ENCODE measurements around the gene HPDL. TPM values are rescaled to one million over a fixed set of nuclear protein-coding genes. Genes with fewer than 3 reads are reported as not detected.

The HPDL gene
- total and polyA plus RNA-seq, 2 of the 4 experiments (the other 2 are of a cell fraction), result 0.54 to 1.1 TPM

DNA sequence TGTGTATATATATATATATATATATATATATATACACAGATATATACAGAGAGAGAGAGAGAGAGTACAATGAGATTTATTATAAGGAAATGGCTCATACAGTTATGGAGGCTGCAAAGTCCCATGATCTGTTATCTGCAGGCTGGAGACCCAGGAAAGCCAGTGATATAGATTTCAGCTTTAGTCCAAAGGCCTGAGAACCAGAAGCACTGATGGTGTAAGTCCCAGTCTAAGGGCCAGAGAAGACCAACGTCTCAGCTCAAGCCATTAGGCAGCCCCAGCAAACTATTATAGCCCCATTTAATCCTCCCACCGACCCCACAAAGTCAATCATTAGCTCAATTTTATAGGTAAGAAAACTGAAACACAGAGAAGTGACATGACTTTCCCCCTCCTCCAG is 35.0 kb upstream of the HPDL start:
- dilution Hi-C loops (cut with HindIII; ENCODE audit: low sequenced_read_pairs, unreplicated experiment), result no loop called here

More for the DNA sequence above, 35.0 kb upstream of the HPDL start:
- H2AK5ac ChIP-seq (ENCODE audit: low read depth, low read length), result no peak overlapping the region
- no peak overlapping the region for H3K56ac ChIP-seq (ENCODE audit: extremely low read depth, insufficient read depth, low read length)
- H3K18ac ChIP-seq (ENCODE audit: low read depth, low read length), result no peak overlapping the region
- TF ChIP-seq MXI1 (IDR thresholded peaks at IDR 0.05; ENCODE audit: borderline replicate concordance, low read depth, low read length), result no peak
- no peak for TF ChIP-seq MAFK (IDR thresholded peaks at IDR 0.05; ENCODE audit: low read depth, low read length)
- TF ChIP-seq, protein P1, sequence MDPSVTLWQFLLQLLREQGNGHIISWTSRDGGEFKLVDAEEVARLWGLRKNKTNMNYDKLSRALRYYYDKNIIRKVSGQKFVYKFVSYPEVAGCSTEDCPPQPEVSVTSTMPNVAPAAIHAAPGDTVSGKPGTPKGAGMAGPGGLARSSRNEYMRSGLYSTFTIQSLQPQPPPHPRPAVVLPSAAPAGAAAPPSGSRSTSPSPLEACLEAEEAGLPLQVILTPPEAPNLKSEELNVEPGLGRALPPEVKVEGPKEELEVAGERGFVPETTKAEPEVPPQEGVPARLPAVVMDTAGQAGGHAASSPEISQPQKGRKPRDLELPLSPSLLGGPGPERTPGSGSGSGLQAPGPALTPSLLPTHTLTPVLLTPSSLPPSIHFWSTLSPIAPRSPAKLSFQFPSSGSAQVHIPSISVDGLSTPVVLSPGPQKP (IDR thresholded peaks at IDR 0.05; ENCODE audit: borderline replicate concordance, low read depth, low read length), result no peak
- no peak for TF ChIP-seq CHD1 (IDR thresholded peaks at IDR 0.05; ENCODE audit: low read depth, low read length)
- no peak for TF ChIP-seq POLR2A (IDR thresholded peaks at IDR 0.05; ENCODE audit: low read depth, low read length)
- no peak for TF ChIP-seq CEBPB (IDR thresholded peaks at IDR 0.05; ENCODE audit: low read depth, low read length)
- TF ChIP-seq FOS (IDR thresholded peaks at IDR 0.05; ENCODE audit: low read depth, low read length), result no peak
- TF ChIP-seq RCOR1 (IDR thresholded peaks at IDR 0.05; ENCODE audit: insufficient replicate concordance, low read length), result no peak
- no peak for TF ChIP-seq NFE2L2 (IDR thresholded peaks at IDR 0.05; ENCODE audit: low read depth, low read length)
- no peak for TF ChIP-seq SMC3 (IDR thresholded peaks at IDR 0.05; ENCODE audit: low read depth, low read length)
- TF ChIP-seq, protein P2, sequence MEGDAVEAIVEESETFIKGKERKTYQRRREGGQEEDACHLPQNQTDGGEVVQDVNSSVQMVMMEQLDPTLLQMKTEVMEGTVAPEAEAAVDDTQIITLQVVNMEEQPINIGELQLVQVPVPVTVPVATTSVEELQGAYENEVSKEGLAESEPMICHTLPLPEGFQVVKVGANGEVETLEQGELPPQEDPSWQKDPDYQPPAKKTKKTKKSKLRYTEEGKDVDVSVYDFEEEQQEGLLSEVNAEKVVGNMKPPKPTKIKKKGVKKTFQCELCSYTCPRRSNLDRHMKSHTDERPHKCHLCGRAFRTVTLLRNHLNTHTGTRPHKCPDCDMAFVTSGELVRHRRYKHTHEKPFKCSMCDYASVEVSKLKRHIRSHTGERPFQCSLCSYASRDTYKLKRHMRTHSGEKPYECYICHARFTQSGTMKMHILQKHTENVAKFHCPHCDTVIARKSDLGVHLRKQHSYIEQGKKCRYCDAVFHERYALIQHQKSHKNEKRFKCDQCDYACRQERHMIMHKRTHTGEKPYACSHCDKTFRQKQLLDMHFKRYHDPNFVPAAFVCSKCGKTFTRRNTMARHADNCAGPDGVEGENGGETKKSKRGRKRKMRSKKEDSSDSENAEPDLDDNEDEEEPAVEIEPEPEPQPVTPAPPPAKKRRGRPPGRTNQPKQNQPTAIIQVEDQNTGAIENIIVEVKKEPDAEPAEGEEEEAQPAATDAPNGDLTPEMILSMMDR (conservative IDR thresholded peaks at IDR 0.05; ENCODE audit: low read depth, low read length), result no peak
- no peak for TF ChIP-seq RAD21 (IDR thresholded peaks at IDR 0.05; ENCODE audit: low read length)
- TF ChIP-seq RFX5 (IDR thresholded peaks at IDR 0.05; ENCODE audit: low read depth, low read length), result no peak
- TF ChIP-seq, protein P3, sequence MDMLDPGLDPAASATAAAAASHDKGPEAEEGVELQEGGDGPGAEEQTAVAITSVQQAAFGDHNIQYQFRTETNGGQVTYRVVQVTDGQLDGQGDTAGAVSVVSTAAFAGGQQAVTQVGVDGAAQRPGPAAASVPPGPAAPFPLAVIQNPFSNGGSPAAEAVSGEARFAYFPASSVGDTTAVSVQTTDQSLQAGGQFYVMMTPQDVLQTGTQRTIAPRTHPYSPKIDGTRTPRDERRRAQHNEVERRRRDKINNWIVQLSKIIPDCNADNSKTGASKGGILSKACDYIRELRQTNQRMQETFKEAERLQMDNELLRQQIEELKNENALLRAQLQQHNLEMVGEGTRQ (IDR thresholded peaks at IDR 0.05; ENCODE audit: low read depth, low read length), result no peak
- TF ChIP-seq MAZ (IDR thresholded peaks at IDR 0.05; ENCODE audit: borderline replicate concordance, low read depth, low read length), result no peak
- no peak for TF ChIP-seq BHLHE40 (IDR thresholded peaks at IDR 0.05; ENCODE audit: low read depth, low read length)
- no CpG with 5 or more reads among the region's 2 CpGs for WGBS, 2 experiments (ENCODE audit: extremely low coverage in 2 of 2, insufficient read length in 1 of 2)
- H2BK15ac ChIP-seq (ENCODE audit: low read depth, low read length), result no peak overlapping the region
- DNase-seq (no peak), ATAC-seq (ENCODE audit: low read depth) (no peak)
- no peak overlapping the region for H2BK5ac ChIP-seq (ENCODE audit: low read depth, low read length, poor library complexity, severe bottlenecking)
- H3K36me3 ChIP-seq (ENCODE audit: control insufficient read depth, insufficient read depth, low read length), result no peaks in the 10 kb centered on the region
- no peaks in the 10 kb centered on the region for H4K20me1 ChIP-seq (ENCODE audit: insufficient read depth, low read length)
- no peak overlapping the region for H3K9ac ChIP-seq (ENCODE audit: low read depth, low read length)
- no peak overlapping the region for H2AFZ ChIP-seq (replicated peaks; ENCODE audit: low read length, poor library complexity)
- no peak overlapping the region for H4K5ac ChIP-seq (ENCODE audit: low read depth, low read length)
- no peak overlapping the region for H3K14ac ChIP-seq (replicated peaks; ENCODE audit: low read depth, low read length)
- H2BK20ac ChIP-seq (ENCODE audit: low read depth, low read length), result no peak overlapping the region
- no peaks in the 10 kb centered on the region for H3K4me1 ChIP-seq (ENCODE audit: control insufficient read depth, insufficient read depth, low read length)
- CTCF ChIA-PET, result interaction anchor here (1.2 to 1.7 kb wide), 2 partner anchors 9 to 12 kb away, joined by 5 to 7 read pairs; no protein-coding TSS in a partner anchor
- H3K4ac ChIP-seq (ENCODE audit: low read depth, low read length), result no peak overlapping the region
- intact Hi-C loops (cut with micrococcal nuclease), result loop anchor here (5.0 kb wide), 1 partner anchor 254 kb away; no protein-coding TSS in a partner anchor
- H4K8ac ChIP-seq (ENCODE audit: low read depth in 2 of 2, low read length in 2 of 2), result no peak overlapping the region
- H3K27ac ChIP-seq (ENCODE audit: insufficient read depth, low read length), result no peak overlapping the region
- in situ Hi-C loops (cut with MboI; ENCODE audit: low sequenced_read_pairs), result no loop called here
- H3K4me2 ChIP-seq (ENCODE audit: low read depth, low read length), result no peak overlapping the region
- BruUV-seq (replicated peaks), result no TSS peak
- H3K79me1 ChIP-seq (ENCODE audit: low read depth in 1 of 2, low read length in 2 of 2), result no peaks in the 10 kb centered on the region
- no peak overlapping the region for H2BK120ac ChIP-seq (ENCODE audit: low read depth, low read length)
- H4K91ac ChIP-seq (ENCODE audit: insufficient read depth, low read depth, low read length), result no peak overlapping the region
- H2AK9ac ChIP-seq (replicated peaks; ENCODE audit: low read depth, low read length, poor library complexity), result no peak overlapping the region
- POLR2A ChIA-PET (ENCODE audit: unreplicated experiment), result no interaction called here
- no peaks in the 10 kb centered on the region for H3K27me3 ChIP-seq (ENCODE audit: control insufficient read depth, insufficient read depth, low read length)
- H3K4me3 ChIP-seq (ENCODE audit: insufficient read depth, low read depth, low read length), result no peak overlapping the region
- no peaks in the 10 kb centered on the region for H3K9me3 ChIP-seq (ENCODE audit: control insufficient read depth, insufficient read depth, low read length)
- no peak overlapping the region for H3K23ac ChIP-seq (ENCODE audit: low read depth, low read length)
- H3K9me1 ChIP-seq (ENCODE audit: insufficient read depth, low read length), result peaks cover 2% of the 10 kb centered on the region; the same call in 1 of the 2 replicates

All from IMR-90 (cell line).